Mucosa of rectum (tissue), 2 donors: Measurements from ENCODE around the gene ADAM12.

Experiments used
- H3K27ac ChIP-seq, 2 donors: one replicate each; pipeline ENCODE4 v1.7.0; 2013; ENCODE audit warnings: inconsistent platforms in 2 of 2, low read depth in 2 of 2, low read length in 2 of 2
- H3K27me3 ChIP-seq, 2 donors: one replicate each; pipeline ENCODE4 v1.7.0; 2013; ENCODE audit warnings: low read length in 2 of 2; ENCODE audit not compliant: control insufficient read depth in 2 of 2, insufficient read depth in 2 of 2
- H3K36me3 ChIP-seq, 2 donors: one replicate each; pipeline ENCODE4 v1.7.0; 2013; ENCODE audit warnings: low read length in 2 of 2; ENCODE audit not compliant: control insufficient read depth in 2 of 2, insufficient read depth in 2 of 2
- H3K4me1 ChIP-seq, 2 donors: one replicate each; pipeline ENCODE4 v1.7.0; 2013; ENCODE audit warnings: low read length in 2 of 2, mild to moderate bottlenecking in 1 of 2; ENCODE audit not compliant: control insufficient read depth in 2 of 2, insufficient read depth in 2 of 2
- H3K4me3 ChIP-seq, 2 donors: one replicate each; pipeline ENCODE4 v1.7.0; 2013; ENCODE audit warnings: low read length in 2 of 2
- H3K9ac ChIP-seq, 2 donors: one replicate each; pipeline ENCODE4 v1.7.0; 2013; ENCODE audit warnings: low read length in 2 of 2, low read depth in 1 of 2, mild to moderate bottlenecking in 1 of 2
- H3K9me3 ChIP-seq, 2 donors: one replicate each; pipeline ENCODE4 v1.7.0; 2013; ENCODE audit warnings: low read length in 2 of 2; ENCODE audit not compliant: control insufficient read depth in 2 of 2
- donor health status: healthy.
- donor health status: Normal muscosa, but diverticular disease.

The ADAM12 gene

GRCh38 chr10:126226205-126226604, 162.1 kb downstream of the ADAM12 start:
- H3K9ac ChIP-seq: no peak overlapping the region
- H3K4me1 ChIP-seq: no peaks in the 10 kb centered on the region
- no peak overlapping the region for H3K27ac ChIP-seq
- no peaks in the 10 kb centered on the region for H3K9me3 ChIP-seq
- no peaks in the 10 kb centered on the region for H3K36me3 ChIP-seq
- no peak overlapping the region for H3K4me3 ChIP-seq
- peaks cover 0 to 1% of the 10 kb centered on the region in 2 donors for H3K27me3 ChIP-seq

- no peak overlapping the region for H3K9ac ChIP-seq
- no peak overlapping the region for H3K27ac ChIP-seq
- H3K4me3 ChIP-seq: no peak overlapping the region
- no peaks in the 10 kb centered on the region for H3K36me3 ChIP-seq
- no peaks in the 10 kb centered on the region for H3K4me1 ChIP-seq
- H3K27me3 ChIP-seq: peaks cover 0 to 1% of the 10 kb centered on the region in 2 donors
- no peaks in the 10 kb centered on the region for H3K9me3 ChIP-seq
These were observed 162.6 kb downstream of the ADAM12 start for GRCh38 chr10:126225672-126226008.

DNA sequence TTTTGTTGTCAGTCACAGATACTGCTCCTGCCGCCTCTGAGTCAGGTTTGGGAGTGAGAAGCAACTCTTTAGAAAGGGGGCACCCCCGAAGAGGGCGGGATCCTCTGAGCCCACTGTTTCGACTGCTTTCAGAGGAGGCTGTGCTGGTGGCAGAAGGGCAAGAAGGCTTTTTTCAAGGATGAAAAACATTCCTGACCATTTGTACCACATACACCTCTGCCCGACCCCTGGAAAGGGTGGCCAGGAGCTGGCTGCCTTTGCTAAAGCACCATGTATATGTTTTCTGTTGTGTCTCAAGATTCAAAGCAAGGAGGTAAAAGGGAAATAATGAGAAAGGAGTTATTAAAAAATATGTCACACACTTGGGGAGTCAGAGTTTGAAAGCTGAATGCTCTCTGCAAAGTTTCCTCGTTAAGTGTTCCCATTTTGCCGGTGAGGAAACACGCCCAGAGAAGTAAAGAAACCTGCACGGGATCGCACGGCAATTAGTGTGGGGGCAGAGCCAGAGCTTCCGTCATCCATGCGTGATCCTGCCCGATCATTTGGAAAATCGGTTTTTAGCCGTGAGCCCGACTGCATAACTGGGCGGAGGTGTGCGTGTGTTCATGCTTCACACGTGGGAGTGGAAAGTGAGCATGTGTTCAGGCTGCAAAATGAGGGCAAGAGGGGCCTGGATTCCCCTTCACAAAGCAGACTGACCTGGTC, 163.2 kb downstream of the ADAM12 start:
- H3K27ac ChIP-seq: no peak overlapping the region
- no peaks in the 10 kb centered on the region for H3K9me3 ChIP-seq
- H3K27me3 ChIP-seq: peaks cover 0 to 1% of the 10 kb centered on the region in 2 donors
- H3K36me3 ChIP-seq: no peaks in the 10 kb centered on the region
- H3K4me1 ChIP-seq: no peaks in the 10 kb centered on the region
- H3K4me3 ChIP-seq: no peak overlapping the region
- H3K9ac ChIP-seq: no peak overlapping the region

- H3K27me3 ChIP-seq: no peaks in the 10 kb centered on the region
- no peak overlapping the region for H3K9ac ChIP-seq
- no peak overlapping the region for H3K4me3 ChIP-seq
- H3K9me3 ChIP-seq: no peaks in the 10 kb centered on the region
- no peaks in the 10 kb centered on the region for H3K4me1 ChIP-seq
- no peak overlapping the region for H3K27ac ChIP-seq
- no peaks in the 10 kb centered on the region for H3K36me3 ChIP-seq
These were observed 164.7 kb downstream of the ADAM12 start for GRCh38 chr10:126223512-126224067.

- H3K4me1 ChIP-seq: no peaks in the 10 kb centered on the region
- no peak overlapping the region for H3K4me3 ChIP-seq
- H3K9ac ChIP-seq: no peak overlapping the region
- H3K9me3 ChIP-seq: no peaks in the 10 kb centered on the region
- no peaks in the 10 kb centered on the region for H3K36me3 ChIP-seq
- no peak overlapping the region for H3K27ac ChIP-seq
- H3K27me3 ChIP-seq: no peaks in the 10 kb centered on the region
These were observed 165.4 kb downstream of the ADAM12 start for GRCh38 chr10:126222736-126223511.

GRCh38 chr10:126221874-126222273, 166.4 kb downstream of the ADAM12 start:
- Histone ChIP-seq H3K9me3 (no peaks in the 10 kb centered on the region), H3K4me1 (no peaks in the 10 kb centered on the region), H3K4me3 (no peak overlapping the region), H3K9ac (no peak overlapping the region), H3K27me3 (no peaks in the 10 kb centered on the region), H3K27ac (no peak overlapping the region), H3K36me3 (no peaks in the 10 kb centered on the region)

- Histone ChIP-seq H3K36me3 (no peaks in the 10 kb centered on the region), H3K27me3 (no peaks in the 10 kb centered on the region), H3K27ac (no peak overlapping the region), H3K4me3 (no peak overlapping the region), H3K4me1 (no peaks in the 10 kb centered on the region), H3K9ac (no peak overlapping the region), H3K9me3 (no peaks in the 10 kb centered on the region)
These were observed 169.3 kb downstream of the ADAM12 start for GRCh38 chr10:126218778-126219649.

GRCh38 chr10:126218174-126218573, 170.1 kb downstream of the ADAM12 start:
- Histone ChIP-seq H3K9me3 (no peaks in the 10 kb centered on the region), H3K4me3 (no peak overlapping the region), H3K27ac (no peak overlapping the region), H3K9ac (no peak overlapping the region), H3K27me3 (no peaks in the 10 kb centered on the region), H3K36me3 (no peaks in the 10 kb centered on the region), H3K4me1 (no peaks in the 10 kb centered on the region)

DNA sequence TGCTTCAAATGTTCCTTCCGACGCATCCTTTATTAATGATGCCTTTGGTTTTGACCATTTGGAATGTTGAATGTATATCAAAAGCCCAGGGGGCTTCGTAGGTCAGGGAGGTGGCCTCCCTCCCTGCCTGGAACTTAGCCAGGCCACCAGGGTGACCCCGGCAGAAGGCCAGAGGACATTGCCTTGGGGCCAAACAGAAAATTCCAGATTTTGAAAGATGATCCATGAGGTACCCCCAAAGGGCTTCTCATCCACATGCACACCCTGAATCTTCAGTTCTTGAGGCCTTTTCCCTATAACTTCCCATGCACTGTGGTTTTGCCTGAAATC, 171.7 kb downstream of the ADAM12 start:
- H3K27ac ChIP-seq: no peak overlapping the region
- no peaks in the 10 kb centered on the region for H3K36me3 ChIP-seq
- no peak overlapping the region for H3K4me3 ChIP-seq
- H3K27me3 ChIP-seq: no peaks in the 10 kb centered on the region
- no peaks in the 10 kb centered on the region for H3K4me1 ChIP-seq
- H3K9me3 ChIP-seq: no peaks in the 10 kb centered on the region
- no peak overlapping the region for H3K9ac ChIP-seq
